ENCODE results near the gene CSKMT. TPM values are rescaled to one million over a fixed set of nuclear protein-coding genes. Genes with fewer than 3 reads are reported as not detected.

Gene CSKMT
- total RNA-seq, 1 experiment from 2014 or later, result 63.5 TPM

DNA sequence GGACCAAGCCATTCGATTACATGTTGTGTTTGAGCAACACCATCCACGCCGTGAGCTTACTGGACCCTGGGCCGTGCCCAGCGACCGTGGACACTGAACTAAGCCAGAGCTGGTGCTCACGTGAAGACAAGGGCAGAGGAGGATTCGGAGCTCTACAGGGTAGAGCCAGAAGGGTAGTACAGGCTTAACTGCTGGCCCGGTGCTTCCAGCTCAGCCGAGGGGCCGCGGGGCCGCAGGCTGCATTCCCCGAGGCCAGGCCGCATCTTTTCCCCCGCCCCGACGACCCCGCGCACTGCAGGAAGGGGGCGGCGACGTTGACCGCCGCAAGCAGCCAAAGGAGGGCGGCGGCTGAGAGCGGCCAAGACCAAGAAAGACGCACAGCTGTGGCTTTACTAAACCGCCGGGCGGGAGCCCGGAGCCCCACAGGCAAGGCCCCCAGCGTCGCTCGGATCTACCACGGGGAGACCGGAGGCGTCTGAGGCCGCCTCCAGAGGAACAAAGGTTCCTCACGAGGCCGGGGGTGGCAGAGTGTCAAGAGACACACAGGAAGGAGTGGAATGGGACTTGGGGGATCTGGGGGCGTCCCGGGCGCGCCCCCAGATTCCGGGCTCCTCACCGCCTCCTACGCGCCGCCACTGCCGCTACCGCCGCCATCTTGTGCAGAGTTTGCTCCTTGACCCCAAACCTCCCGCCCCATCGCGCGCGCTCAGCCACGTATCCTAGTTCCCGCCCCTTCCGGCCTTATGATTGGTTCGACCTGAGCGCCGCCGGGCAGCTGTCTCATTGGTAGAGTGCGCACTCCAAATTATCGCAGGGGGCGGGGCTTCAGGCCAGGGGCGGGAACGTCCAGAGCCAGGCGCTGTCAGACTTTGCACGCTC, 18.9 kb upstream of the CSKMT start, which contains the start of gene GANAB (continued):
- TF ChIP-seq, protein P1, sequence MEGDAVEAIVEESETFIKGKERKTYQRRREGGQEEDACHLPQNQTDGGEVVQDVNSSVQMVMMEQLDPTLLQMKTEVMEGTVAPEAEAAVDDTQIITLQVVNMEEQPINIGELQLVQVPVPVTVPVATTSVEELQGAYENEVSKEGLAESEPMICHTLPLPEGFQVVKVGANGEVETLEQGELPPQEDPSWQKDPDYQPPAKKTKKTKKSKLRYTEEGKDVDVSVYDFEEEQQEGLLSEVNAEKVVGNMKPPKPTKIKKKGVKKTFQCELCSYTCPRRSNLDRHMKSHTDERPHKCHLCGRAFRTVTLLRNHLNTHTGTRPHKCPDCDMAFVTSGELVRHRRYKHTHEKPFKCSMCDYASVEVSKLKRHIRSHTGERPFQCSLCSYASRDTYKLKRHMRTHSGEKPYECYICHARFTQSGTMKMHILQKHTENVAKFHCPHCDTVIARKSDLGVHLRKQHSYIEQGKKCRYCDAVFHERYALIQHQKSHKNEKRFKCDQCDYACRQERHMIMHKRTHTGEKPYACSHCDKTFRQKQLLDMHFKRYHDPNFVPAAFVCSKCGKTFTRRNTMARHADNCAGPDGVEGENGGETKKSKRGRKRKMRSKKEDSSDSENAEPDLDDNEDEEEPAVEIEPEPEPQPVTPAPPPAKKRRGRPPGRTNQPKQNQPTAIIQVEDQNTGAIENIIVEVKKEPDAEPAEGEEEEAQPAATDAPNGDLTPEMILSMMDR (IDR thresholded peaks at IDR 0.05 in 2 of 3, conservative IDR thresholded peaks at IDR 0.05 in 1 of 3; ENCODE audit: borderline replicate concordance in 1 of 3, insufficient read depth in 1 of 3, low read depth in 2 of 3, low read length in 2 of 3), result no peak
- TF ChIP-seq CBX3 (IDR thresholded peaks at IDR 0.05; ENCODE audit: low read depth), result no peak

DNA sequence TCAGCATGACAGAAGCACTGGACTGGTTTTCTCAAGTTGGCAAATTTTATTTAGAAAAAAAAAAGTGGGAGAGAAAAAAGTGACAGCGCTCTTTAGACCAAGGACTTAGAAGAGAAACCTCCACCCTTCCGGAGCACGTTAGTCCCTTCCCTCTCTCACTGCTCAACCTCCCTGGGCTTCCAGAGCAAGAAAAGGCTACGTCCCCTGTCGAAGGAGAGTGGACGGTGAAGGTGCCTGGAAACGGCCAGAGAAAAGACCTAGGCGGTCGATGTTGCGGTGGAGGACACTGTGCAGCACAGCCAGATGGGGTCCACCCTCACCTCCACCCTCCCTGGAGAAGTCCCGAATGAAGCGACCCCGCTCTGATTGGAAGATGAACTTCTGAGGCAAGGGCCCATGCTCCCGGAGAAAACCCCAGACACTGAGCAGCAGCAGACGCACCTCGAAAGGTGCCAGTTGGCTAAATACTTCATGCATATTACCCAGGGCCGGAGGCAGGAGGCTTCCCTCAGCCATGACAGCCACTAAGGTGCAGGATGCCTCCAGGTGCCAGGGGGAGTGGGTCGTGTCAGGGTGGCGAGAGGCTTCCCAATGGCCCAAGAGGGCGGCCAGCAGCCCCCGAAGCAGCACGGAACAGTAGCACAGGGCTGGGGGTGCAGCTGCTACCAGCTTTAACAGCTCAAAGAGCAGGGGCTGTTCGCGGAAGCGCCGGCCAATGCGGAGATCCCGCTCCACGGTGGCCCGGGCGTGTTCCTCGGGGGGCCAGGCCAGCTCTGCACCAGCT, 18.1 kb upstream of the CSKMT start:
- RAD21 ChIA-PET (ENCODE audit: low non-redundant PET in 1 of 2, low total read pairs in 2 of 2, uncharacterized antibody in 2 of 2, unreplicated experiment in 2 of 2), result interaction anchor here in 1 of 2 experiments (0.6 kb wide), 1 partner anchor 247 kb away, joined by 3 read pairs; no protein-coding TSS in a partner anchor
- CTCF ChIA-PET, result interaction anchor here (1.6 kb wide), 1 partner anchor 222 kb away, joined by 4 read pairs; no protein-coding TSS in a partner anchor
- Histone ChIP-seq H3K4me2 (ENCODE audit: low read length) (peak overlapping the region; percentile 84), H4K20me1 (ENCODE audit: insufficient read depth) (no peaks in the 10 kb centered on the region), H3K4me3 (replicated peaks in 1 of 2; ENCODE audit: low read depth in 1 of 2, low read length in 2 of 2) (no peak overlapping the region), H3K9me3 (ENCODE audit: control insufficient read depth in 1 of 2, insufficient read depth in 1 of 2, low read depth in 1 of 2, low read length in 2 of 2) (no peaks in the 10 kb centered on the region), H2AFZ (ENCODE audit: low read depth, low read length, poor library complexity, severe bottlenecking) (no peak overlapping the region), H3K4me1 (ENCODE audit: control insufficient read depth in 1 of 2, insufficient read depth in 2 of 2, low read length in 2 of 2) (peaks cover 11 to 24% of the 10 kb centered on the region in 2 experiments), H3K9me2 (ENCODE audit: insufficient read depth) (no peaks in the 10 kb centered on the region), H3K27ac (ENCODE audit: low read depth, low read length) (peak overlapping the region; percentile 41; the same call in 1 of the 2 replicates), H3K36me3 (ENCODE audit: control insufficient read depth in 1 of 2, insufficient read depth in 2 of 2, low read length in 2 of 2) (peaks cover 10 to 22% of the 10 kb centered on the region in 2 experiments; a peak in 3 of 4 replicates), H3K79me2 (ENCODE audit: insufficient read depth, low read length) (peaks cover 65% of the 10 kb centered on the region), H3K9ac (ENCODE audit: low read length) (no peak overlapping the region), H3K27me3 (ENCODE audit: insufficient read depth, low read length) (no peaks in the 10 kb centered on the region)
- TF ChIP-seq RAD21 (IDR thresholded peaks at IDR 0.05; ENCODE audit: low read depth), result no peak
- TF ChIP-seq EZH2 (IDR thresholded peaks at IDR 0.05), result no peak
- TF ChIP-seq CEBPB (IDR thresholded peaks at IDR 0.05; ENCODE audit: low read depth), result no peak
- TF ChIP-seq FOSL1 (IDR thresholded peaks at IDR 0.05; ENCODE audit: low read depth), result no peak; the same call in 1 of the 2 replicates
- TF ChIP-seq, protein P2, sequence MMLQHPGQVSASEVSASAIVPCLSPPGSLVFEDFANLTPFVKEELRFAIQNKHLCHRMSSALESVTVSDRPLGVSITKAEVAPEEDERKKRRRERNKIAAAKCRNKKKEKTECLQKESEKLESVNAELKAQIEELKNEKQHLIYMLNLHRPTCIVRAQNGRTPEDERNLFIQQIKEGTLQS (IDR thresholded peaks at IDR 0.05), result no peak
- TF ChIP-seq, protein P3, sequence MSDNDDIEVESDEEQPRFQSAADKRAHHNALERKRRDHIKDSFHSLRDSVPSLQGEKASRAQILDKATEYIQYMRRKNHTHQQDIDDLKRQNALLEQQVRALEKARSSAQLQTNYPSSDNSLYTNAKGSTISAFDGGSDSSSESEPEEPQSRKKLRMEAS (IDR thresholded peaks at IDR 0.05), result no peak
- no peak for TF ChIP-seq CBX3 (IDR thresholded peaks at IDR 0.05; ENCODE audit: low read depth)
- TF ChIP-seq, protein P1 (IDR thresholded peaks at IDR 0.05 in 2 of 3, conservative IDR thresholded peaks at IDR 0.05 in 1 of 3; ENCODE audit: borderline replicate concordance in 1 of 3, insufficient read depth in 1 of 3, low read depth in 2 of 3, low read length in 2 of 3), result no peak
- TF ChIP-seq JUND (IDR thresholded peaks at IDR 0.05), result no peak
- TF ChIP-seq TCF7L2 (IDR thresholded peaks at IDR 0.05; ENCODE audit: borderline replicate concordance, extremely low read depth, insufficient read depth, insufficient read length), result no peak
- TF ChIP-seq YY1 (IDR thresholded peaks at IDR 0.05; ENCODE audit: extremely low read depth, insufficient replicate concordance, low read depth, low read length), result no peak
- no TSS peak for BruUV-seq (replicated peaks)
- POLR2A ChIA-PET, result interaction anchor here (0.8 to 14.1 kb wide), 5 partner anchors 8 to 194 kb away, joined by 3 to 195 read pairs (median 5); partner anchors contain the start of genes B3GAT3, C11orf98 and CSKMT
- ATAC-seq, result peak; percentile 21
- intact Hi-C loops (cut with micrococcal nuclease), result loop anchor here (5.0 kb wide), 1 partner anchor 35 kb away; the partner anchor contains the start of genes EML3 and ROM1
- no peak for DNase-seq (ENCODE audit: low read depth, low spot score)

Data from HCT116 (cell line).